Measurements from ENCODE around the gene SURF4. TPM values are rescaled to one million over a fixed set of nuclear protein-coding genes. Genes with fewer than 3 reads are reported as not detected.

The SURF4 gene
- total RNA-seq, 2 donors from 2014 or later: 426 to 494 TPM

DNA sequence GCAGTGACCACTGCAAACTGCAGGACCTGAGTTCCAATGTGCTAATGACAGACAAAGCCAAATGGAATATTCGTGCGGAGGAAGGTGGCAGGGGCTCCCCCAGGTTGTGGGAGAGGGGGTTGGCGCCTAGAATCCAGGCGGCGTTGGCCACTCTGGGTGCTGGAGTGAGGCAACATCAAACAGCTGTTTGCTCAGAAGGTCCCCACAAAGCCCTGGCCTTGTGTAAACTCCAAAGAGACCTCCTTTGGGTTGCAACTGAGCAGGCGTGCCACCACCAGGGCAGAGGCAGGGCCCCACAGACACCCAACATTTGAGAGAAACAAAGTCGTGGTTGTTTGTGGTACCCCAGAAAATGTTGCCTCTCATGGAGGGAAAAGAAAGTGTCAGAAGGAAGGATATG, 14.9 kb upstream of the SURF4 start:
- H3K27ac Mint-ChIP-seq: no peak overlapping the region
- DNase-seq (no peak), ATAC-seq (replicated peaks in 1 of 2) (no peak)
- peaks cover 5% of the 10 kb centered on the region for H3K27me3 Mint-ChIP-seq (ENCODE audit: low read depth)
- H3K36me3 Mint-ChIP-seq (ENCODE audit: insufficient read depth in 2 of 2): no peaks in the 10 kb centered on the region
- peaks cover 0 to 2% of the 10 kb centered on the region in 2 donors for H3K9me3 Mint-ChIP-seq
- H3K4me3 Mint-ChIP-seq: no peak overlapping the region
- H3K4me1 Mint-ChIP-seq (ENCODE audit: low read depth): no peaks in the 10 kb centered on the region

DNA sequence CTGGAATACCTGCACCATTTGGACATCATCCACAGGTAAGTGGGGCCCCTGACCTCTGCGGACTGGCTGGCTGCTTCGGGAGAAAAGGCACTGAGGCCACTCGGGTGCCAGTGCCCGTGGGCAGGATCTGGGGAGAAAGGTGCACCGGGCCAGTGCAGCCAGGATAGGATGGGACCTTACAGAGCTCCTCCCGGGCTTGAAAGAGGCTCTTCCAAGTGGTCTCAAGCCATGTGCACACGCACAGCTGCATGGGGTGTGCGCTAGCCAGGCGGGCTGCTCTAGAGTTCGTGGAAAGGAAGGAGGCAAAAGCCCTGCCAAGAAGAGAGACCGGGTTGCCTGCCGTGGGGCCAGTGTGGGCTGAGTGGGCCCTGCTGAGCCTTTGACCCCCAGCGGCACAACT, 13.7 kb upstream of the SURF4 start:
- no peaks in the 10 kb centered on the region for H3K4me1 Mint-ChIP-seq (ENCODE audit: low read depth)
- no peak overlapping the region for H3K27ac Mint-ChIP-seq
- ATAC-seq (replicated peaks in 1 of 2) (no peak), DNase-seq (no peak)
- H3K27me3 Mint-ChIP-seq (ENCODE audit: low read depth): peaks cover 5% of the 10 kb centered on the region
- peaks cover 0 to 2% of the 10 kb centered on the region in 2 donors for H3K9me3 Mint-ChIP-seq
- no peak overlapping the region for H3K4me3 Mint-ChIP-seq
- H3K36me3 Mint-ChIP-seq (ENCODE audit: insufficient read depth in 2 of 2): no peaks in the 10 kb centered on the region

DNA sequence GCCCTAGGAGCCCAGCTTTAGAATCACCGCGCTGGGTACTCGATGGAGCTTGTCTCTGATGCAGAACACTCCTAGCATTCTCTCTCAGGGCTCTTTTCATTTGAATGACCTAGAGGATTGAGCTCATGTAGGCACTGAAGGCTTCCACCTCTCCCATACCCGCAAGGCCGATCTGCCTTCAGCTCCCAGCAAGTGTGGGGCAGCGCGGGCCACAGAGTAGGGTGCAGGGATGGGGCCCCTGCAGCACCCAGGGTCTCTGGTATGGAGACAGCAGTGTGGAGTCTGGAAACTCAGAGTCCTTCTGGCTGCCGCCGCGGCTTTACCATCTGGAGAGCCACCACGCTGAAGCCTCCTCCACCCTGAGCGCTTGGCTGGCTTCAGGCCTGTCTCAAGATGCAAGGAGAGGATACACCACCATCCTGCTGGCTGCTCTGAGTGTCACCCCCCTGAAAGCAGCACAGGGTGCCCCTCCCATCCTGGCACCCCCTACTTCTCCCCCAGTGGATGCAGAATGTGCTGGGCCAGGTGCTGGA, 13.2 kb upstream of the SURF4 start:
- DNase-seq (no peak), ATAC-seq (replicated peaks in 1 of 2) (no peak)
- H3K27me3 Mint-ChIP-seq (ENCODE audit: low read depth): peaks cover 5% of the 10 kb centered on the region
- H3K27ac Mint-ChIP-seq: no peak overlapping the region
- no peaks in the 10 kb centered on the region for H3K36me3 Mint-ChIP-seq (ENCODE audit: insufficient read depth in 2 of 2)
- H3K4me3 Mint-ChIP-seq: no peak overlapping the region
- no peaks in the 10 kb centered on the region for H3K4me1 Mint-ChIP-seq (ENCODE audit: low read depth)
- peaks cover 0 to 2% of the 10 kb centered on the region in 2 donors for H3K9me3 Mint-ChIP-seq

DNA sequence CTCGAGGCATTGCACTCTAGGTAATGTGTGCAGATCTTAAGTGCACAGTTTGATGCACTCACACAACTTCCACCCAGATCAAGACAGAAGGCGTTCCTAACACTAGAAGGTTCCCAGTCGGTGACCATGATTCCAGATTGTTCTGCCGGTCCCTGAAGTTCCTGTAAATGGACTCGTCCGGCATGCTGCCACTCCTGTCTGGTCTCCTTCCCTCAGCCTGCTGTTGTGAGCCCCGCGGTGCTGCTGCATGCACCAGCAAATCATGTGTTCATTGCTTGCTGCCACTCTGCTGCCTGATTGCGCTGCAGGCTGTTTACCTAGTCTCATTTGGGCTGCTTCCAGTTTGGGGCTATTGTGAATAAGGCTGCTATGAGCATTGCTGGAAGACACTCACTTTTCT, 11.8 kb upstream of the SURF4 start:
- peaks cover 5% of the 10 kb centered on the region for H3K27me3 Mint-ChIP-seq (ENCODE audit: low read depth)
- ATAC-seq (replicated peaks in 1 of 2): no peak
- no peak for DNase-seq
- no peaks in the 10 kb centered on the region for H3K4me1 Mint-ChIP-seq (ENCODE audit: low read depth)
- H3K27ac Mint-ChIP-seq: no peak overlapping the region
- H3K4me3 Mint-ChIP-seq: no peak overlapping the region
- H3K9me3 Mint-ChIP-seq: peaks cover 0 to 2% of the 10 kb centered on the region in 2 donors
- no peaks in the 10 kb centered on the region for H3K36me3 Mint-ChIP-seq (ENCODE audit: insufficient read depth in 2 of 2)

DNA sequence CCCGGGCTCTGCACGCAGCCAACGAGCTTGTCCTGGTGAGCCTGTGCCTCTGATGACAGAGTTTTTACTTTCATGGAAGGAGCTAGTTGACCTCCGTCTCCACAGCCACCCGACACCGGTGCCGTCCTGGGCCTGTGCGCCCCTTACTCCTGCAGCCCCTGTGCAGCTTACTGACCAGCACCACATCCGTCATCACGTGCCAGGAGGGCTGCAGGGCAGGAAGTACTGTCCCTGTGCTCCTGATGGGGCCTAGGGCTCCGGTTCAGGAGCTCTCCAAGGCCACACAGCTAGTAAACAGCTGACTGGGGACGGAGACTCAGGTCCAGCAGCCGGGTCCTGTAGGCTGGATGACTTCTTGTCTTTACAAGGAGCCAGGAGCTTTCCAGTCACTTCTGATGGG, 10.5 kb upstream of the SURF4 start:
- no peaks in the 10 kb centered on the region for H3K4me1 Mint-ChIP-seq (ENCODE audit: low read depth)
- no peaks in the 10 kb centered on the region for H3K36me3 Mint-ChIP-seq (ENCODE audit: insufficient read depth in 2 of 2)
- no peak overlapping the region for H3K4me3 Mint-ChIP-seq
- ATAC-seq (replicated peaks in 1 of 2) (no peak), DNase-seq (no peak)
- H3K9me3 Mint-ChIP-seq: no peaks in the 10 kb centered on the region
- H3K27ac Mint-ChIP-seq: no peak overlapping the region
- H3K27me3 Mint-ChIP-seq (ENCODE audit: low read depth): peaks cover 5% of the 10 kb centered on the region

DNA sequence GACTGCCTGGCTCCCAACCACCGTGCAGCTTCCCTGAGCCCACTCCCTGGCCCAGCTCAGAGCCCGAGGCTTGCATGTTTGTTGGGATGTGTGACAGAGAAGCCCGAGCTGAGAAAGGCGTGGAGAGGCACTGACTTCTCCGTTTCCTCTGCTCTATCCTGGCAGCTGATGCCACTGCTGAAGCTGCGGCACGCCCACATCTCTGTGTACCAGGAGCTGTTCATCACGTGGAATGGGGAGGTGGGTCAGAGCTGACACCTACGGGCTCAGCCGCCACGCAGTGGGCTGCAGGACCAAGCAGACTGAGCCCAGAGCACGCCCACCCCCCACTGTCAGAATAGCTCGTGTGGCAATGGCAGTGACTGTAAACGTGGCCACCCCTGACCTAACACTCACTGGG, 9.6 kb upstream of the SURF4 start:
- no peak overlapping the region for H3K27ac Mint-ChIP-seq
- H3K9me3 Mint-ChIP-seq: no peaks in the 10 kb centered on the region
- peaks cover 5% of the 10 kb centered on the region for H3K27me3 Mint-ChIP-seq (ENCODE audit: low read depth)
- H3K36me3 Mint-ChIP-seq (ENCODE audit: insufficient read depth in 2 of 2): no peaks in the 10 kb centered on the region
- H3K4me1 Mint-ChIP-seq (ENCODE audit: low read depth): no peaks in the 10 kb centered on the region
- no peak for DNase-seq
- ATAC-seq (replicated peaks in 1 of 2): no peak
- H3K4me3 Mint-ChIP-seq: no peak overlapping the region

DNA sequence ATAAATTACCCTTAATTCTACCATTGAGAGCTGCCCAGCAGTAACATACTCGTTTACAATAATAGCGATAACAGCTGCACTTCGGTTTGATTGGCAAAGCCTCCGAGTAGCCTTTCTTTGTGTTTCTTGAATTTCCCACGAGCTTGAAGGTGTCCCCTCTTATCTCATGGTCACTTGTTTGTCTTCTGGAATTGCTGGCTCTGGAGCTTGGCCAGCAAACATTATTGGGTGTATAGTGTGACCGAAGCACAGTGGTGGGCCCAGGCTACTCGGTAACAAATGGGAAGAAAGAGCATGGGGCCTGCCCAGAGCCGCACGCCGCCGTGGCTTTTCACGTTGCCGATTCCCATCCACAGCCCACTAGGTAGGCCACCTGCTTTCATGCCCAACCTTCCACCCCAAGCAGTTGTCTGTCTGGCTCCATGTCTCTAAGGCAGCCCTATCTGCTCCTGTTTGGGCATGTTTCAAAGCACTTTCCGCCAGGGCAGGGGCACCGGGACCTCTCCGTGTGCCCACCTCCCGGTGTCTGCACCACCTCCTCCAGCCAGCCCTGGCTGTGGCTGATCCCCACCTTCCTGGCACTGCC, 9.0 kb upstream of the SURF4 start:
- no peak overlapping the region for H3K27ac Mint-ChIP-seq
- no peaks in the 10 kb centered on the region for H3K36me3 Mint-ChIP-seq (ENCODE audit: insufficient read depth in 2 of 2)
- no peaks in the 10 kb centered on the region for H3K9me3 Mint-ChIP-seq
- ATAC-seq (replicated peaks in 1 of 2) (no peak), DNase-seq (no peak)
- H3K4me1 Mint-ChIP-seq (ENCODE audit: low read depth): no peaks in the 10 kb centered on the region
- H3K27me3 Mint-ChIP-seq (ENCODE audit: low read depth): peaks cover 4% of the 10 kb centered on the region
- no peak overlapping the region for H3K4me3 Mint-ChIP-seq

DNA sequence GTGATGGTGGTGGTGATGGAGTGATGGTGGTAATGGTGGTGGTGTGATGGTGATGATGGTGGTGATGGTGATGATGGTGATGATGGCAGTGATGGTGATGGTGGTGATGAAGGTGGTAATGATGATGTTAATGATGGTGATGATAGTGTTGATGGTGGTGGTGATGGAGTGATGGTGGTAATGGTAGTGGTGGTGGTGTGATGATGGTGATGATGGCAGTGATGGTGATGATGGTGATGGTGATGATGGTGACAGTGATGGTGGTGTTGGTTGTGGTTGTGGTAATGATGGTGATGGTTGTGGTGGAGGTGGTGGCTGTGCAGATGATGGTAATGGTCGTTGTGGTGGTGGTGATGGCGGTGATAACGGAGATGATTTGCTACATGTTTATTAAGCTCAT, 7.6 kb upstream of the SURF4 start:
- Mint-ChIP-seq H3K4me1 (ENCODE audit: low read depth) (no peaks in the 10 kb centered on the region), H3K9me3 (no peaks in the 10 kb centered on the region), H3K36me3 (ENCODE audit: insufficient read depth in 2 of 2) (no peaks in the 10 kb centered on the region), H3K4me3 (no peak overlapping the region), H3K27me3 (ENCODE audit: low read depth) (no peaks in the 10 kb centered on the region), H3K27ac (no peak overlapping the region)
- DNase-seq (no peak), ATAC-seq (replicated peaks in 1 of 2) (no peak)

DNA sequence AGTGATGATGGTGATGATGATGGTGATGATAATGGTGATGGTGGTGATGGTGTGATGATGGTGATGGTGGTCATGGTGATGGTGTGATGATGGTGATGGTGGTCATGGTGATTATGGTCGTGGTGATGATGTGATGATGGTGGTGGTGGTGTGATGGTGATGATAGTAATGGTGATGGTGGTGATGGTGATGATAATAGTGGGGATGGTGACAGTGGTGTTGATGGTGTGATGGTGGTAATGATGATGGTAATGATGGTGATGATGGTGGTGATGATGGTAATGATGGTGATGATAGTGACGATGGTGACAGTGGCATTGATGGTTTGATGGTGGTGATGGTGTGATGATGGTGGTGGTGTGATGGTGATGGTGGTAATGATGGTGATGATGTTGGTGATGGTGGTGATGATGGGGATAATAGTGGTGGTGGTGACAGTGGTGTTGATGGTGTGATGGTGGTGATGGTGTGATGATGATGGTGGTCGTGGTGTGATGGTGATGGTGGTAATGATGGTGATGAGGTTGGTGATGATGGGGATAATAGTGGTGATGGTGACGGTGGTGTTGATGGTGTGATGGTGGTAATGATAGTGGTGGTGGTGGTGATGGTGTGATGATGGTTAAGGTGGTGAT, 6.8 kb upstream of the SURF4 start:
- no peaks in the 10 kb centered on the region for H3K9me3 Mint-ChIP-seq
- no peaks in the 10 kb centered on the region for H3K27me3 Mint-ChIP-seq (ENCODE audit: low read depth)
- H3K4me3 Mint-ChIP-seq: no peak overlapping the region
- H3K27ac Mint-ChIP-seq: no peak overlapping the region
- H3K36me3 Mint-ChIP-seq (ENCODE audit: insufficient read depth in 2 of 2): no peaks in the 10 kb centered on the region
- ATAC-seq (replicated peaks in 1 of 2) (no peak), DNase-seq (no peak)
- no peaks in the 10 kb centered on the region for H3K4me1 Mint-ChIP-seq (ENCODE audit: low read depth)

DNA sequence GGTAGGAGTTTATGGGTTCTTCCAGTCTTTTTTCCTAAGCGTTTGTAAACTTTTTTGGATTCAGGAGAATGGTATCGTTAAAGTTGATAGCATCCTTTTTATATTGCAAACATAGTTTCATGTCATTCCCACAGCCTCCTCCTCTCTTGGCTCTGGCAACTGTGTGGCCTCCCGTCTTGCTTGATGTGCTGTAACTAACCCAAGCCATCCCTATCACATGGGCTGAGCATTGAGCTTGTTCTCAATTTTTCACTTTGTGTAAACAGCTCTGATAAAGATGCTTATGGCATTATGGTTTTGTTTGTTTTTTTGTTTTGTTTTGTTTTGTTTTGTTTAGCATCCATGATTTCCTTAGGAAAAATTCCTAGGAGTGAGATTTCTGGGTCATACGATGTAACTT, 4.9 kb upstream of the SURF4 start:
- H3K9me3 Mint-ChIP-seq: no peaks in the 10 kb centered on the region
- H3K4me1 Mint-ChIP-seq (ENCODE audit: low read depth): peaks cover 10% of the 10 kb centered on the region
- no peaks in the 10 kb centered on the region for H3K27me3 Mint-ChIP-seq (ENCODE audit: low read depth)
- H3K27ac Mint-ChIP-seq: no peak overlapping the region
- ATAC-seq (replicated peaks in 1 of 2): no peak
- no peak overlapping the region for H3K4me3 Mint-ChIP-seq
- no peak for DNase-seq
- no peaks in the 10 kb centered on the region for H3K36me3 Mint-ChIP-seq (ENCODE audit: insufficient read depth in 2 of 2)

DNA sequence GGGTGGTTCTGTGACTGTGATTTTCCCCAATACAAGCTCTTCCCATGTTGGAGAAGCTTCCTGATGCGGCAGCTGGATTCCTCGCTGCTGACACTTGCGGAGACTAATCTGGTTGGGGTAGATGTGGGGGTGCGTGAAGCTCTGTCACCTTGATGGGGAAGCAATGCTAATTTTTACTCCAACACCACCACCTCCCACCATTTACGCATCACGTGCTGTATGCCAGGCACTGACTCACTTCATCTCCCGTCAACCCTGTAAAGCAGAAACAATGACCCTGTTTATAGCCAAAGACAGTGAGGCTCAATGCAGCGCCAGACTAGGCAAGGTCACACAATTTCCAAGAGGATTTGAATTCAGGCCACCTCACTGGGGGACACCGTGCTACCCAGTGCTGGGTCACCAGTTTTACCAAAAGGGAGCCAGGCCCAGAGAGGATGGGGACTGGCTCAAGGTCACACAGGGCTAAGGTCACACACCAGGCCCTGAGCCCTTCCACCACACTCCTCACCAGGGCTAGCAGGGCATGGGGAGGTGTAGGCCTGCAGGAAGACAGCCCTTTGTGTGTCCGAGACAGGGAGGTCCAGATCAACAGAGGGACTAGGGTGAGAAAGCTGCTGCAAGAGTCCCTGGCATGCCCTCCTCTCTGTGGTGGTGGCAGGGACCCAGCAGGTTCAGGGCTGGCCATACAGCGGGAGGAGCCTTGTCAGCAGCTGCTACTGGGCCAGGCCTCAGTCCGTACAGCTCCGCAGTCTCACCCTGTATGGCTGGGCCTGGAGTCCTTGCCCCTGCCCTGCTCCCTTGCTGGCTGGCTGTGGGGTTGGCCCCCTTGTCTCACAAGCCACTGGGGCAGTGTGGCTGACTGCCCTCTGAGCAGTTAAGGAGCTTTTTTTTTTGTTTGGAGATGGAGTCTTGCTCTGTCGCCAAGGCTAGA, 3.6 kb upstream of the SURF4 start:
- DNase-seq: no peak
- Mint-ChIP-seq H3K4me1 (ENCODE audit: low read depth) (peaks cover 10% of the 10 kb centered on the region), H3K27ac (no peak overlapping the region), H3K36me3 (ENCODE audit: insufficient read depth in 2 of 2) (peaks cover 7% of the 10 kb centered on the region in 2 donors), H3K27me3 (ENCODE audit: low read depth) (no peaks in the 10 kb centered on the region), H3K4me3 (no peak overlapping the region), H3K9me3 (no peaks in the 10 kb centered on the region)
- ATAC-seq (replicated peaks in 1 of 2): no peak

DNA sequence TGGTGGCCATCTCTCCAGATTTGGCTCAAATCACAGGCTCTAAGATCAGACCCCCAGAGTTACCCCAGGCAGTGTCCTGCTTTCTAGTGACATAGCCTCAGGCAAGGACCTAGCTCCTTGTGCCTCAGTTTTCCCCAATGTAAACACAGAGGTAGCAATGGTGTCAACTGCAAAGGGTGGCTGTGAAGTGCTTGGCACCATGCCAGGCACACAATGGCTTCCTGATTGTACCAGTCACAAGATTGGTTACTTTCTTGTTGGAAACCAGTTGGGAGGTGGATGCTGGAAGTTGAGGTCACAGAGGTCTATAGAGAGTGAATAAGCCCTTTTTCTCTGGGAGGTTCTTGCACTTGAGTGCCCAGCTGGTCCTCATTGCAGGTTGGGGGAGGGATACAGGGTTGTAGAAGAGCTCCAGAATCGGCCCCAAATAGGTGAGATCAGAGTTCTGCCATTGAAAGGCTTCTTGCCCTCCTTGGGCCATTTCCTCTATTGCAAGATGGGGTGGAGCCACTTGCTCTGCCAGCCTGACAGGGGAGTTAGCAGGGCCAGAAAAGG, 2.6 kb upstream of the SURF4 start:
- ATAC-seq (replicated peaks in 1 of 2): no peak
- no peak overlapping the region for H3K4me3 Mint-ChIP-seq
- H3K4me1 Mint-ChIP-seq (ENCODE audit: low read depth): peaks cover 18% of the 10 kb centered on the region
- no peak overlapping the region for H3K27ac Mint-ChIP-seq
- no peak for DNase-seq
- H3K36me3 Mint-ChIP-seq (ENCODE audit: insufficient read depth in 2 of 2): peaks cover 9 to 14% of the 10 kb centered on the region in 2 donors
- H3K9me3 Mint-ChIP-seq: no peaks in the 10 kb centered on the region
- H3K27me3 Mint-ChIP-seq (ENCODE audit: low read depth): no peaks in the 10 kb centered on the region

DNA sequence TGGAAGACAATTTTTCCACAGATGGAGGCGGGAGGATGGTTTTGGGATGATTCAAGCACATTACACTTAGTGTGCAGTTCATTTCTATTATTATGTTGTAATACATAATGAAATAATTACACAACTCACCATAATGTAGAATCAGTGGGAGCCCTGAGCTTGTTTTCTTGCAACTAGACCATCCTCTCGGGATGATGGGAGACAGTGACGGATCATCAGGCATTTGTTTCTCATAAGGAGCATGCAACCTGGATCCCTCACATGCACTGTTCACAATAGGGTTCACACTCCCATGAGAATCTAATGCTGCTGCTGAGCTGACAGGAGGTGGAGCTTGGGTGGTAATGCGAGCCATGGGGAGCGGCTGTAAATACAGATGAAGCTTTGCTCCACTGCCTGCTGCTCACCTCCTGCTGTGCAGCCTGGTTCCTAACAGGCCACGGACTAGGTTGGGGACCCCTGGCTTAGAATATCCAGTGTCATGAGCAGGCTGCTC, 1.9 kb upstream of the SURF4 start:
- DNase-seq: no peak
- peaks cover 9 to 18% of the 10 kb centered on the region in 2 donors for H3K36me3 Mint-ChIP-seq (ENCODE audit: insufficient read depth in 2 of 2)
- no peak overlapping the region for H3K27ac Mint-ChIP-seq
- no peak for ATAC-seq (replicated peaks in 1 of 2)
- H3K4me1 Mint-ChIP-seq (ENCODE audit: low read depth): peaks cover 26% of the 10 kb centered on the region
- H3K9me3 Mint-ChIP-seq: no peaks in the 10 kb centered on the region
- no peaks in the 10 kb centered on the region for H3K27me3 Mint-ChIP-seq (ENCODE audit: low read depth)
- H3K4me3 Mint-ChIP-seq: no peak overlapping the region

All from activated T-cell treated with anti-CD3 and anti-CD28 coated beads, Interleukin-2, amount 50 U/mL, for 72 hours (primary cell).